ENCODE results near the gene SLC1A4. TPM values are rescaled to one million over a fixed set of nuclear protein-coding genes. Genes with fewer than 3 reads are reported as not detected.
"Not testable (repeated sequence)": the region's sequence is repeated elsewhere in the genome, so short reads cannot be mapped to it uniquely, and the experiment has no call there.

The SLC1A4 gene
- 9.9 TPM for total RNA-seq

GRCh38 chr2:64989126-64989981 is at the start of gene SLC1A4:
SLC1A4 (plus strand) TSS chr2:64989399; CDS start chr2:64989644, 245 bp downstream.
- DNase-seq, result peak; percentile 79

GRCh38 chr2:64941143-64941542 is 48.1 kb upstream of the SLC1A4 start:
- DNase-seq, result no peak

GRCh38 chr2:64941801-64942200 is 47.4 kb upstream of the SLC1A4 start:
- DNase-seq, result no peak

- DNase-seq, result no peak
These were observed 46.5 kb upstream of the SLC1A4 start for GRCh38 chr2:64942693-64943092.

GRCh38 chr2:64943387-64944150 is 45.6 kb upstream of the SLC1A4 start:
- DNase-seq, result no peak

GRCh38 chr2:64944484-64944883 is 44.7 kb upstream of the SLC1A4 start:
- DNase-seq, result no peak

- no peak for DNase-seq
These were observed 43.0 kb upstream of the SLC1A4 start for GRCh38 chr2:64945973-64946768.

- DNase-seq, result no peak
These were observed 42.4 kb upstream of the SLC1A4 start for GRCh38 chr2:64946769-64947247.

- no peak for DNase-seq
These were observed 41.3 kb upstream of the SLC1A4 start for GRCh38 chr2:64947885-64948284.

- no peak for DNase-seq
These were observed 38.7 kb upstream of the SLC1A4 start for GRCh38 chr2:64950226-64951160.

- DNase-seq, result no peak
These were observed 37.8 kb upstream of the SLC1A4 start for GRCh38 chr2:64951306-64951953.

GRCh38 chr2:64952096-64952495 is 37.1 kb upstream of the SLC1A4 start:
- DNase-seq, result no peak

GRCh38 chr2:64952511-64953482 is 36.4 kb upstream of the SLC1A4 start:
- no peak for DNase-seq

- no peak for DNase-seq
These were observed 33.7 kb upstream of the SLC1A4 start for GRCh38 chr2:64955467-64955866.

GRCh38 chr2:64957109-64957903 is 31.9 kb upstream of the SLC1A4 start:
- DNase-seq, result no peak

GRCh38 chr2:64958556-64958955 is 30.6 kb upstream of the SLC1A4 start:
- DNase-seq, result no peak

- DNase-seq, result no peak
These were observed 28.4 kb upstream of the SLC1A4 start for GRCh38 chr2:64960819-64961218.

- not testable (repeated sequence) for DNase-seq
These were observed 26.1 kb upstream of the SLC1A4 start for GRCh38 chr2:64963138-64963537.

GRCh38 chr2:64963719-64964118 is 25.5 kb upstream of the SLC1A4 start:
- DNase-seq, result no peak
